ENCODE measurements around the gene NKAIN2.
A peak's percentile ranks its signal among the peaks of the same experiment; 100 is the strongest.

Gene NKAIN2

GRCh38 chr6:124823240-124824111 lies 1019.8 kb downstream of the NKAIN2 start:
- DNase-seq (ENCODE audit: low read depth) = no peak

DNA sequence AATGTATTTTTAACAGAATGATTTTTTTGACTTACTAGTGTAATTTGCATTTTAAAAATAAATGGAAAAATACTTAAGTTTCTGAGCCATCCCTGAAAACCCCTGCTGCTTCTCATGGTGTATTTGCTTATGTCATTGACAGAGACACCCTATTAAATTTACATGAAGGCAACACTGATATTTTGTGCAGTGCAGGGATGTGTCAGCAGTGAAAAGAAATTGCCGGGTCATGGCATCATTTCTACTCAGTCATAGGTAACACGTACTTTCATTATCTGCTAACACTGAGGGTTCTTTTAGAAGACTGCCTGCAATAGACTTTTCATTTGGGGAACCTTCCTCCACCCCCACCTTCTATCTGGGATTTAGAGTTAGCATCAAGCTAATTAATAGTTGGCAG lies 1021.9 kb downstream of the NKAIN2 start:
- no peak for DNase-seq (ENCODE audit: low read depth)

- DNase-seq (ENCODE audit: low read depth) = no peak
These were observed 1026.2 kb downstream of the NKAIN2 start for GRCh38 chr6:124829822-124830221.

DNA sequence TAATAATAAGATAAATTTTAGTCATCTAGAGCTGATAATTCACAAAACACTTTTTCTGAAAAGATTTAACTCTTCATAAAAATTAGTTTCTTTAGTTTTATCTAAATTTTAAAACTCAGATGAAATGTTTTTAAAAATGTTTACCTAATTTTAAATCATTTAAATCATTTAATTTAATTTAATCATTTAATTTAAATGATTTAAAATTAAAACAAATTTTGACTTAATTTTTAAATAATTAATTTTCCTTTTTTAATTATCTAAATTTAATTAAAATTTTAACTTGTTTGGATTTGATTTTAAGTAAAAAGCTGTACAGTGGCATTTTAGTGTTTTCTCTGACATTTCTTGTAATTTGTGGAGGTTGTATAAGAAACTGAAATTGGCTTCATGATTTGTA lies 1026.8 kb downstream of the NKAIN2 start:
- no peak for DNase-seq (ENCODE audit: low read depth)

GRCh38 chr6:124854338-124854922 lies 1050.8 kb downstream of the NKAIN2 start:
- no peak for DNase-seq (ENCODE audit: low read depth)

- no peak for DNase-seq (ENCODE audit: low read depth)
These were observed 1054.1 kb downstream of the NKAIN2 start for GRCh38 chr6:124857746-124858145.

DNA sequence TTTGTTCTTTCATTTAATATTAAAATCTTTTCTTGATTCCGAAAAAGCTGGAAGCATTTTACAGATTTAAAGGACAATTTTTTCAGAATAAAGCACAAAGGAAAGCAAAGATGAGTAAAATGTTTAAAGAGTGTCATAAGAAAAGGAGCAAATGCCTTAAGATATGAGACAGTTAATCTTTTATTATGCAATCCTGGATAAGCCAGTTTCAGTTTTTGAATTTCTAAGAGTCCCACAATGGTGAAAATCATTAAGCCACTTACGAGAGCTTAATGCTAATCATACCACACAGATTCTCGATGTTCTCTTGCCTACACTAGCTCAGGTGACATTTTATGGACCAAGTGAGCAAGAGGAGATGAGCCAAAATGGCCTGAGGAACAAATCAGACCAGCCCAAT lies 1054.9 kb downstream of the NKAIN2 start:
- peak; percentile 45 for DNase-seq (ENCODE audit: low read depth)

- no peak for DNase-seq (ENCODE audit: low read depth)
These were observed 1055.7 kb downstream of the NKAIN2 start for GRCh38 chr6:124859366-124859765.

DNA sequence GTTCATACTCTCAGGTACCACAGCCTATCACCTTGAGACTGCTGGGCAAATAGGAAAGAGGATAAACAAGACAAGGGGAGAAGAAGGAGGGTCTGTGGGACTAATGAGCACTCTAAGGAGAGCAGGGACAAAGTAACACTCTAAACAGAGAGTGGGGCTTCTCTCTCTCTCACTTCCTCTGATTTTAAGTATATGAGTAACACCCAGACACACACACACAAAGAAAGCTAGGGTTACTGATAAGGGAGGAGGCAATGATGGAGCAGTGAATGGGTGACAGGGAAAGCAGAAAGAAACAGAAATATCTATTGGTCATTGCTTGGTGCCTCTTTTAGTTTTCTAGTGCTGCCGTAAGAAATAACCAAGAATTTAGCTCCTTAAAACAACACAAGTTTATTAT lies 1062.4 kb downstream of the NKAIN2 start:
- no peak for DNase-seq (ENCODE audit: low read depth)

DNA sequence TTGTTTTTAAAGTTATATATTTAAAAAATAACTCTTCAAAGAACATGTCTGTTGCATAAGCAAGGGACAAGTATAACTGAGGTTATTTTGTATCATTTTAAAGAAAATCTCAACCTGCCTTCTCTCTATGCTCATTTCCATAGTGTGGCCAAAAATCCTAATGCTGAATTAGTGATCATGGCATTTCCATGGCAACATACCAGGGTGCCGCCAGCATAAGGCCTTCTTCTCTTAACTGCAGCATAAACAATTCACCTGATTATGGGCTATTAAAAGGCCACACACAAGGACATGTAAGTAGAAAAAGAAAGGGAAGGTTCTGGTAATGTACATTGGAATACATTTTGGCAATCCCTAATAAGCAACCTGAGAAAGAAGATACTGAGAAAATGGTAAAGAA lies 1063.5 kb downstream of the NKAIN2 start:
- DNase-seq (ENCODE audit: low read depth) = no peak

- peak; percentile 61 for DNase-seq (ENCODE audit: low read depth)
These were observed 1064.8 kb downstream of the NKAIN2 start for GRCh38 chr6:124868481-124868880.

- DNase-seq (ENCODE audit: low read depth) = peak; percentile 37
These were observed 1065.8 kb downstream of the NKAIN2 start for GRCh38 chr6:124869416-124869815.

DNA sequence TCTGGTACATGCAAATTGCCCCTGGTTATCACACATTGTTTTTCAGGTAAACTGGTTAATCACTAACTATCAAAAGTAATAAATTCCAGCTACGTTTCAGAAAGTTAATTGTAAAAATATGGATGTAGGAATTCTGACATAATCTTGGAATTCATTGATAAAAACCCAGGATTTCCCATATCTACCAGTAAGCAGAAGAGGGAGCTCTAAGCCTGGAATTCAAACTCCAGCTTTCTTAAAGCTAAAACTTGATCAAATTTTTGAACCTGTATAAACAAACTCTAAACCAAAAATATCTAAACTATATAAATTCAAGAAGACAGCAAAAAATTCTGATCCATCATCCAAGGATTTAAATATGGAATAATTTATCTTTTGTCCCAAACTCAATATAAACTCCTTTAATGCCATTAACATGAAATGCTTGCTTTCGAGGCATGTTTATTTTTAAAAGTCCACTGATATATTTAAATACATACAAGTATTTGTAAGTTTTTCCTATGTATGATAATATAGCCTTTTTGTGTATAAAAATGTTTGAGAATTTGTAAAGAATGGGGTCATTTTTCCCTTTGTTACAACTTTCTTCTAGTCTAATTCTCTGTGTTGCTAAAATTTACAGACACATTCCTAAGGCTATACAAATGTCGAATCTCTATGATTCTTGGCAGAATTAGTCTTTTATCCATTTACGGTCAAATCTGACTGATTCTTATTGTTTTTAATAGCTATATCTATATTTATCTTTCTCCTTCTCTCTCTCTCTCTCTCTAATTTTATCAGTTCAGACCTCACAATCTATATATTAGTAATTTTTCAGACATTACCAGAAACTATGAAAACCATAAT lies 1067.2 kb downstream of the NKAIN2 start:
- DNase-seq (ENCODE audit: low read depth) = peak; percentile 54

DNA sequence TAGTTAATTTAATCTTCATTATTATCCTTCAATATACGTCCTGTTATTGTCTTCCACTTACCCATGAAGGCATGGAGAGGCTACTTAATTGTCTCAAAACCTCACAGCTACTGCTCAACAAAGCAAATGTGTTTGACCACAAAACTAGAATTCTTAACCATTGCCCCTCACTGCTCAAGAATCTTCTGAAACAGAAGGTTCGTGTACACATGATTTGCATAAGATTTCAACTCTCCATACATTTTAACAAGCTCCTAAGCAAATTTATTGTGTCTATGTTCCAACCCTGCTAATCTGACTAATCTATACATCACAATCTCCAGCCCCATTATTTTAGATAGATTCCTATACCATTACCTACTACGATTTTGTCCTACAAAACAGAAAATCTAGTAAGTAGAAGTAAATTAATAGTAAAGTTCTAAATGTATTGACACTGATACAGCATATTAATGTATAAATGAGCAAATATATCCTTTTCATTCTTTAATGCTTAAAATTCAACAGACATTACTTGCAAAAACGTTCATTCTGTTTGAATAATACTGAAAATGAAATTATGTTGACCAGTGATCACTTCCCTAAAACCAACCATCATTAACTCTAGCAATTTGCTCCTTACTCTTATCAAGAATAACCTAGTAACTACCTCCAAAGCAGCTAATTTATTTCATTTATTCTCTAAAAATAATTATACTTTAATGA lies 1068.8 kb downstream of the NKAIN2 start:
- DNase-seq (ENCODE audit: low read depth) = no peak

DNA sequence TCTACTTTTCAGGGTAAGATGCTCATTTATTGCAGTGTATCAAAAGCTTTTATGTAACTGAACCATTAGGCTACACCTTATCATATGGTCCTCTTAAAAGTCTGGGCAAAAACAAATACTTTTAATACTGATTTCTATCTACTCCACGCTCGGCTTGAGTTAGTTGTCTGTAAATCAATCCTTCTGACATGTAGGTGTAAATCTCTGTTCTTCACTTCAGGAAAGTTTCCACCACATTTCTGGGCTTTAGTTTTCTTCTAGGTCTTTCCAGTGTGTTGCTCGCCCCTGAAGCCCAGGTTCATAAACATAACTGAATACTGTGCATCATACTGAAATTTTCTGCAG lies 1069.4 kb downstream of the NKAIN2 start:
- no peak for DNase-seq (ENCODE audit: low read depth)

Data from iris pigment epithelial cell (primary cell).